Panc1 (cell line): ENCODE measurements around the gene DSCAML1. TPM values are rescaled to one million over a fixed set of nuclear protein-coding genes. Genes with fewer than 3 reads are reported as not detected.

Experiments used
- ATAC-seq: fragments of 200-7000 bp; cut with Tn5 transposase; 2 replicates; pipeline ENCODE4 v1.9.1; 2020; ENCODE audit warnings: mild to moderate bottlenecking, moderate library complexity
- BruUV-seq: library from RNA; stranded (reverse); fragments of 400-500 nt; replicated peaks from 2 replicates; lab custom pipeline; 2021; lab: Mats Ljungman, UMichigan
- CTCF ChIA-PET: fragments of 300-600 bp; sonication (Branson Sonifier 250); formaldehyde crosslinking; loops from one replicate; lab custom pipeline; 2022; ENCODE audit warnings: antibody characterized with exemption; lab: Charles Lee
- POLR2A ChIA-PET: fragments of 300-600 bp; sonication (Branson Sonifier 250); formaldehyde crosslinking; loops from one replicate; lab custom pipeline; 2022; ENCODE audit warnings: antibody characterized with exemption; lab: Charles Lee
- DNase-seq: peaks from one replicate; pipeline ENCODE4 v3.0.0-alpha.2; 2010; ENCODE audit warnings: low read depth, low spot score
- H3K27ac ChIP-seq: 2 replicates; pipeline ENCODE4 v1.5.1; 2011; ENCODE audit warnings: mild to moderate bottlenecking, low read length, inconsistent platforms
- H3K27me3 ChIP-seq: fragments of 200-500 bp; sonication (Bioruptor generic); 2 replicates; pipeline ENCODE4 v1.6.0; 2014; ENCODE audit warnings: low read length, inconsistent platforms; ENCODE audit not compliant: control insufficient read depth, insufficient read depth
- H3K36me3 ChIP-seq: fragments of 200-500 bp; sonication (Bioruptor generic); 2 replicates; pipeline ENCODE4 v1.5.1; 2014; ENCODE audit warnings: inconsistent platforms, mild to moderate bottlenecking, low read length, moderate library complexity; ENCODE audit not compliant: control insufficient read depth, insufficient read depth
- H3K4me1 ChIP-seq: 2 replicates; pipeline ENCODE4 v1.5.1; 2011; ENCODE audit warnings: inconsistent platforms, mild to moderate bottlenecking, low read length, moderate library complexity; ENCODE audit not compliant: control insufficient read depth, insufficient read depth
- H3K4me3 ChIP-seq, 2 experiments: 2 replicates each; pipeline ENCODE4 v1.5.1; 2011 to 2012; ENCODE audit warnings: low read depth in 2 of 2, low read length in 2 of 2, mild to moderate bottlenecking in 2 of 2, inconsistent platforms in 1 of 2, moderate library complexity in 1 of 2
- H3K9me3 ChIP-seq: fragments of 200-500 bp; sonication (Bioruptor generic); 2 replicates; pipeline ENCODE4 v1.5.1; 2014; ENCODE audit warnings: low read depth, mild to moderate bottlenecking, inconsistent platforms, low read length, moderate library complexity; ENCODE audit not compliant: control insufficient read depth, insufficient read depth
- POLR2AphosphoS5 ChIP-seq: IDR thresholded peaks from 2 replicates; pipeline ENCODE4 v1.6.1; 2012; ENCODE audit warnings: mild to moderate bottlenecking, low read depth, low read length, moderate library complexity
- SIN3A ChIP-seq: IDR thresholded peaks from 2 replicates; pipeline ENCODE4 v1.6.1; 2012; ENCODE audit warnings: low read depth, mild to moderate bottlenecking, low read length, moderate library complexity, borderline replicate concordance; ENCODE audit not compliant: insufficient read depth
- TCF7L2 ChIP-seq: IDR thresholded peaks from 2 replicates; pipeline ENCODE4 v1.6.1; 2011; ENCODE audit warnings: mild to moderate bottlenecking, low read depth, low read length, inconsistent platforms
- in situ Hi-C: cut with HindIII; loops from 2 replicates; pipeline ENCODE4 v1.10.0; 2016; ENCODE audit warnings: low sequenced_read_pairs, low pct_unique_long_range_greater_than_20kb
- intact Hi-C: fragments of 100-400 bp; cut with micrococcal nuclease; formaldehyde crosslinking; loops from one replicate; pipeline ENCODE4 v1.10.0; 2022; ENCODE audit not compliant: unreplicated experiment
- total RNA-seq: library from RNA; stranded (reverse); gene quantifications from one replicate; pipeline ENCODE4 v1.2.1, GENCODE V29; 2021; ENCODE audit not compliant: unreplicated experiment
- TF ChIP-seq, protein P1 (sequence below), 2 experiments: IDR thresholded peaks; 2 replicates each; pipeline ENCODE4 v1.6.1; 2011 to 2012; ENCODE audit warnings: low read depth in 2 of 2, control low read depth in 1 of 2, low read length in 1 of 2, mild to moderate bottlenecking in 1 of 2, moderate library complexity in 1 of 2; ENCODE audit not compliant: insufficient read depth in 1 of 2
- TF ChIP-seq, protein P2 (sequence below): fragments of 450-650 bp; IDR thresholded peaks from 2 replicates; pipeline ENCODE4 v1.5.1; 2017; ENCODE audit warnings: mild to moderate bottlenecking

DSCAML1 gene
- total RNA-seq, 1 experiment from 2014 or later, result 1.6 TPM

DNA sequence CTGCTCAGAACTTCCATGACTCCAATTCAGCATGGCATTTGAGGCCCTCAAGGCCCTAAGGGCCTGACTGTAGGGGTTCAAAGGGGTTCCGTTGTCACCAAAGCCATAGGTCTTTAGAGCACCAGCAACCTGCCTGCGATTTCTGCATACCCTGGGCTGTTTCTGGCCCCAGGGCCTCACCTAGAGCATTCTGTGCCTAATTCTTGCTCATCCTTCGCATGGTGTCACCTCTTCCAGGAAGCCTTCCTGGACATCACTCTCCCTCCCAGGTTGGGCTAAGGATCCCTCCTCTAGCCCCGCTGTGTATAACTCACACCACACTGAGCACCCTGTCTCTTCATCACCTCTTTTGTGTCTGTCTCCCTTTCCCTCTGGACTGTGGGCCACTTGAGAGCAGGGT, 275.0 kb downstream of the DSCAML1 start:
- DNase-seq (no peak), ATAC-seq (no peak)
- no peak overlapping the region for H3K27ac ChIP-seq
- no TSS peak for BruUV-seq
- TF ChIP-seq TCF7L2, result no peak
- no peak for TF ChIP-seq POLR2AphosphoS5
- TF ChIP-seq SIN3A, result no peak
- TF ChIP-seq, protein P1, sequence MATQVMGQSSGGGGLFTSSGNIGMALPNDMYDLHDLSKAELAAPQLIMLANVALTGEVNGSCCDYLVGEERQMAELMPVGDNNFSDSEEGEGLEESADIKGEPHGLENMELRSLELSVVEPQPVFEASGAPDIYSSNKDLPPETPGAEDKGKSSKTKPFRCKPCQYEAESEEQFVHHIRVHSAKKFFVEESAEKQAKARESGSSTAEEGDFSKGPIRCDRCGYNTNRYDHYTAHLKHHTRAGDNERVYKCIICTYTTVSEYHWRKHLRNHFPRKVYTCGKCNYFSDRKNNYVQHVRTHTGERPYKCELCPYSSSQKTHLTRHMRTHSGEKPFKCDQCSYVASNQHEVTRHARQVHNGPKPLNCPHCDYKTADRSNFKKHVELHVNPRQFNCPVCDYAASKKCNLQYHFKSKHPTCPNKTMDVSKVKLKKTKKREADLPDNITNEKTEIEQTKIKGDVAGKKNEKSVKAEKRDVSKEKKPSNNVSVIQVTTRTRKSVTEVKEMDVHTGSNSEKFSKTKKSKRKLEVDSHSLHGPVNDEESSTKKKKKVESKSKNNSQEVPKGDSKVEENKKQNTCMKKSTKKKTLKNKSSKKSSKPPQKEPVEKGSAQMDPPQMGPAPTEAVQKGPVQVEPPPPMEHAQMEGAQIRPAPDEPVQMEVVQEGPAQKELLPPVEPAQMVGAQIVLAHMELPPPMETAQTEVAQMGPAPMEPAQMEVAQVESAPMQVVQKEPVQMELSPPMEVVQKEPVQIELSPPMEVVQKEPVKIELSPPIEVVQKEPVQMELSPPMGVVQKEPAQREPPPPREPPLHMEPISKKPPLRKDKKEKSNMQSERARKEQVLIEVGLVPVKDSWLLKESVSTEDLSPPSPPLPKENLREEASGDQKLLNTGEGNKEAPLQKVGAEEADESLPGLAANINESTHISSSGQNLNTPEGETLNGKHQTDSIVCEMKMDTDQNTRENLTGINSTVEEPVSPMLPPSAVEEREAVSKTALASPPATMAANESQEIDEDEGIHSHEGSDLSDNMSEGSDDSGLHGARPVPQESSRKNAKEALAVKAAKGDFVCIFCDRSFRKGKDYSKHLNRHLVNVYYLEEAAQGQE (IDR thresholded peaks at IDR 0.05; ENCODE audit: insufficient read depth in 1 of 2, low read depth in 2 of 2, low read length in 1 of 2), result no peak
- TF ChIP-seq, protein P2, sequence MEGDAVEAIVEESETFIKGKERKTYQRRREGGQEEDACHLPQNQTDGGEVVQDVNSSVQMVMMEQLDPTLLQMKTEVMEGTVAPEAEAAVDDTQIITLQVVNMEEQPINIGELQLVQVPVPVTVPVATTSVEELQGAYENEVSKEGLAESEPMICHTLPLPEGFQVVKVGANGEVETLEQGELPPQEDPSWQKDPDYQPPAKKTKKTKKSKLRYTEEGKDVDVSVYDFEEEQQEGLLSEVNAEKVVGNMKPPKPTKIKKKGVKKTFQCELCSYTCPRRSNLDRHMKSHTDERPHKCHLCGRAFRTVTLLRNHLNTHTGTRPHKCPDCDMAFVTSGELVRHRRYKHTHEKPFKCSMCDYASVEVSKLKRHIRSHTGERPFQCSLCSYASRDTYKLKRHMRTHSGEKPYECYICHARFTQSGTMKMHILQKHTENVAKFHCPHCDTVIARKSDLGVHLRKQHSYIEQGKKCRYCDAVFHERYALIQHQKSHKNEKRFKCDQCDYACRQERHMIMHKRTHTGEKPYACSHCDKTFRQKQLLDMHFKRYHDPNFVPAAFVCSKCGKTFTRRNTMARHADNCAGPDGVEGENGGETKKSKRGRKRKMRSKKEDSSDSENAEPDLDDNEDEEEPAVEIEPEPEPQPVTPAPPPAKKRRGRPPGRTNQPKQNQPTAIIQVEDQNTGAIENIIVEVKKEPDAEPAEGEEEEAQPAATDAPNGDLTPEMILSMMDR, result no peak
- H3K9me3 ChIP-seq, result no peaks in the 10 kb centered on the region
- no peaks in the 10 kb centered on the region for H3K27me3 ChIP-seq
- H3K4me1 ChIP-seq, result no peaks in the 10 kb centered on the region
- H3K4me3 ChIP-seq, result no peak overlapping the region
- CTCF ChIA-PET, result no interaction called here
- in situ Hi-C loops (no loop called here), intact Hi-C loops (no loop called here)
- POLR2A ChIA-PET, result no interaction called here
- no peaks in the 10 kb centered on the region for H3K36me3 ChIP-seq

DNA sequence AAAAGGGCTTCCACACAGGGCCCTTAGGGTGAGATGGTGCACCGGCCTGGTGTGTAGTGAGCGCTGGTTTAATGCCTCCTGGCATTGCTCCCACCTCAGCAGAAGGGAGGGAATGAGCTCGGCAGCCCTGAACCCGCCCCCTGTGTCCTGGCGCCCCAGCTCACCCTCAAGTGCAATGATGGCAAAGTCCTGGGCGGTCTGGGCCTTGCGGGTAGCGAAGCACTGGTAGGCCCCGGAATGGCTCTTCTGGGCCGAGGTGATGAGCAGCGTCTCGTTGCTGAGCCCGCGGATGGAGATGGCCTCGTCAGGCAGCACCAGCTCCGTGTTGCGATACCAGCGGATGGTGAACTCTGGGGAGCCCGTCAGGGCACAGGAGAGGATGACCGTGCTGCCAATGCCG, 276.1 kb downstream of the DSCAML1 start:
- Histone ChIP-seq H3K36me3 (no peaks in the 10 kb centered on the region), H3K4me3 (no peak overlapping the region), H3K27ac (no peak overlapping the region), H3K9me3 (no peaks in the 10 kb centered on the region), H3K4me1 (no peaks in the 10 kb centered on the region), H3K27me3 (no peaks in the 10 kb centered on the region)
- intact Hi-C loops, result no loop called here
- no TSS peak for BruUV-seq
- no peak for DNase-seq
- no peak for ATAC-seq
- TF ChIP-seq, protein P2, result no peak
- TF ChIP-seq TCF7L2 (no peak), POLR2AphosphoS5 (no peak), SIN3A (no peak)
- TF ChIP-seq, protein P1 (IDR thresholded peaks at IDR 0.05; ENCODE audit: insufficient read depth in 1 of 2, low read depth in 2 of 2, low read length in 1 of 2), result no peak
- in situ Hi-C loops, result no loop called here
- ChIA-PET CTCF (no interaction called here), POLR2A (no interaction called here)
